ENCODE measurements around the gene PEDS1.

DNA sequence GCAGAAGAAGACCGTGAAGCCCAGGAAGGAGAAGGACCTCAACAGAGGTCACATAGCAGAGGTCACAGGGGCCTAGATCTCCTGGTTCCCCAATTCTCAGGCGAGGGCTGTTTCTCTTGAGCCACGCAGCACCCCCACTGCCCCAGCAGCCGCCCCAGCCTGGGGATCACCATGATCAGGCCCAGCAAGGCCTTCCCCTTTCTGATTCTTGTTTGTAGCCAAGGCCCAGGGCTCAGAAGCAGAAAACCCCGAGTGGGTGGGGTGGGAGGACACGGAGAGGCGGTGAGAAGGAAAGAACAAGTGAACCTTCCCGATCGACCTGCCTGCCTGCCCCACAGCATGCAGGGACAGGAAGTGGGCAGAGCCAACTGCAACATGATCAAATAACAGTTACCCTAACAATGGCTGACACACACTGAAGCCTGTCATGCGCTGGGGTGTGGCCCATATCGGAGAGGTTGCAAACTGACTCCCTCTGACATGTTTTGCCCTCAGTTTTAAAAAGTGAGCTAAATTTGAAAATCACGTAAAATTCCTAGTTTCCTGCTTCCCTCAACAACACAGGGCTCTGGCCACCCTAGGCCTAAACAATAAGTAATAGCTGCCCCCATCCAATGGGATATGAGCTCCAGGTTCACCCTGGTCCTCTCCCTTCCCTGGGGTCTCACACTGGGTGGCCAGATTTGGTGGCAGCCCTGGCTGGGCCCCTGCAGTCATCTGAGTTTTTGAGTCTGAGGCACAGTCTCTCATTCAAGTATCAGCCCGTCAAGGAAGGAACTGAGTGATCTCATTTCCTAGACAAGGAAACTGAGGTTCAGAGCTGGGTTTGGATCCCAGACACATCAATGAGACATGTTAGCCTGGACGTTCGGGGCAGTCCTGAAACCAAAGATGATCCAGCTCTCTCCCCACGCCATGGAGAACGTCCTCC is 6.5 kb downstream of the PEDS1 start:
- TF ChIP-seq POLR2AphosphoS5 (IDR thresholded peaks at IDR 0.05; ENCODE audit: low read depth, low read length) (peak; percentile 51), POLR2A (IDR thresholded peaks at IDR 0.05; ENCODE audit: low read depth, low read length) (no peak), TAF1 (IDR thresholded peaks at IDR 0.05; ENCODE audit: borderline replicate concordance, low read depth, low read length) (no peak)
